Ascending aorta (tissue), 2 donors: ENCODE results near the gene CNNM3. TPM values are rescaled to one million over a fixed set of nuclear protein-coding genes. Genes with fewer than 3 reads are reported as not detected.

Experiments used
- DNase-seq, 2 donors: peaks; one replicate each; pipeline ENCODE4 v3.0.0-alpha.2; 2019; ENCODE audit warnings: low spot score in 2 of 2
- H3K27ac ChIP-seq, 2 donors: fragments of 200-600 bp; sonication (generic); one replicate each; pipeline ENCODE4 v1.5.1; 2016 to 2017; ENCODE audit warnings: mild to moderate bottlenecking in 1 of 2
- H3K27me3 ChIP-seq: fragments of 200-600 bp; sonication (generic); one replicate; pipeline ENCODE4 v1.5.1; 2017
- H3K36me3 ChIP-seq, 2 donors: fragments of 200-600 bp; sonication (generic); one replicate each; pipeline ENCODE4 v1.5.1; 2016
- H3K4me1 ChIP-seq, 2 donors: fragments of 200-600 bp; sonication (generic); one replicate each; pipeline ENCODE4 v1.5.1; 2016 to 2017; ENCODE audit warnings: mild to moderate bottlenecking in 1 of 2
- H3K4me3 ChIP-seq, 2 donors: fragments of 200-600 bp; sonication (generic); one replicate each; pipeline ENCODE4 v1.5.1; 2016 to 2017; ENCODE audit warnings: mild to moderate bottlenecking in 1 of 2
- H3K9me3 ChIP-seq, 2 donors: fragments of 200-600 bp; sonication (generic); one replicate each; pipeline ENCODE4 v1.5.1; 2016
- CTCF ChIP-seq, 3 experiments: fragments of 200-600 bp in 2 of 3; fragments of 450-650 bp in 1 of 3; sonication (generic) in 2 of 3; IDR thresholded peaks; one replicate each; pipeline ENCODE4 v1.5.1; 2016 to 2019; ENCODE audit warnings: antibody characterized with exemption in 3 of 3, mild to moderate bottlenecking in 1 of 3, moderate library complexity in 1 of 3
- intact Hi-C: fragments of 100-400 bp; cut with DNase I; formaldehyde crosslinking; loops from one replicate; pipeline ENCODE4 v1.15.1; 2023
- total RNA-seq: library from RNA; depleted of rRNA; stranded (reverse); fragments of >200 nt; gene quantifications from one replicate; pipeline ENCODE4 v1.1.0, GENCODE V29; 2016

The CNNM3 gene
- total RNA-seq, 1 donor from 2014 or later, result 24.5 TPM

GRCh38 chr2:96870626-96871255 lies 54.7 kb downstream of the CNNM3 start:
- Histone ChIP-seq H3K4me1 (peaks cover 18 to 42% of the 10 kb centered on the region in 2 donors), H3K9me3 (no peaks in the 10 kb centered on the region), H3K4me3 (peak overlapping the region; percentile 88 to 98), H3K36me3 (peaks cover 17% of the 10 kb centered on the region in 2 donors), H3K27me3 (no peaks in the 10 kb centered on the region), H3K27ac (peak overlapping the region; percentile 96 to 99)
- TF ChIP-seq CTCF (IDR thresholded peaks at IDR 0.05), result no peak
- DNase-seq, result no peak
- intact Hi-C loops, result loop anchor here (2.0 to 10.0 kb wide), 2 partner anchors 16 to 606 kb away; partner anchors contain the start of genes CIAO1 and TMEM127

GRCh38 chr2:96872591-96873349 lies 56.7 kb downstream of the CNNM3 start:
- H3K4me1 ChIP-seq, result peaks cover 7 to 24% of the 10 kb centered on the region in 2 donors
- intact Hi-C loops, result loop anchor here (10.0 kb wide), 1 partner anchor 608 kb away; the partner anchor contains the start of genes CIAO1 and TMEM127
- peak overlapping the region; percentile 58 to 61 for H3K27ac ChIP-seq
- no peaks in the 10 kb centered on the region for H3K27me3 ChIP-seq
- no peak overlapping the region for H3K4me3 ChIP-seq
- H3K36me3 ChIP-seq, result no peaks in the 10 kb centered on the region
- TF ChIP-seq CTCF (IDR thresholded peaks at IDR 0.05), result no peak
- no peaks in the 10 kb centered on the region for H3K9me3 ChIP-seq
- DNase-seq, result no peak

GRCh38 chr2:96873651-96874096 lies 57.6 kb downstream of the CNNM3 start:
- no peaks in the 10 kb centered on the region for H3K27me3 ChIP-seq
- H3K4me3 ChIP-seq, result no peak overlapping the region
- H3K9me3 ChIP-seq, result no peaks in the 10 kb centered on the region
- TF ChIP-seq CTCF (IDR thresholded peaks at IDR 0.05), result peak in 1 of 3 experiments; percentile 12
- H3K36me3 ChIP-seq, result no peaks in the 10 kb centered on the region
- DNase-seq, result peak in 1 of 2 donors; percentile 86
- intact Hi-C loops, result loop anchor here (10.0 kb wide), 1 partner anchor 609 kb away; the partner anchor contains the start of genes CIAO1 and TMEM127
- H3K4me1 ChIP-seq, result peaks cover 2 to 19% of the 10 kb centered on the region in 2 donors
- peak overlapping the region; percentile 58 to 61 for H3K27ac ChIP-seq

- H3K36me3 ChIP-seq, result no peaks in the 10 kb centered on the region
- DNase-seq, result no peak
- no peaks in the 10 kb centered on the region for H3K9me3 ChIP-seq
- no peak for TF ChIP-seq CTCF (IDR thresholded peaks at IDR 0.05)
- peaks cover 2 to 19% of the 10 kb centered on the region in 2 donors for H3K4me1 ChIP-seq
- peak overlapping the region; percentile 58 to 61 for H3K27ac ChIP-seq
- no peak overlapping the region for H3K4me3 ChIP-seq
- intact Hi-C loops, result loop anchor here (10.0 kb wide), 1 partner anchor 610 kb away; the partner anchor contains the start of genes CIAO1 and TMEM127
- no peaks in the 10 kb centered on the region for H3K27me3 ChIP-seq
Observed at GRCh38 chr2:96874198-96874831, 58.2 kb downstream of the CNNM3 start.

GRCh38 chr2:96875498-96876268 lies 59.6 kb downstream of the CNNM3 start:
- Histone ChIP-seq H3K9me3 (no peaks in the 10 kb centered on the region), H3K4me3 (no peak overlapping the region), H3K27me3 (no peaks in the 10 kb centered on the region), H3K36me3 (no peaks in the 10 kb centered on the region), H3K4me1 (peaks cover 2 to 16% of the 10 kb centered on the region in 2 donors), H3K27ac (no peak overlapping the region)
- TF ChIP-seq CTCF (IDR thresholded peaks at IDR 0.05), result no peak
- intact Hi-C loops, result loop anchor here (10.0 kb wide), 1 partner anchor 611 kb away; the partner anchor contains the start of genes CIAO1 and TMEM127
- DNase-seq, result no peak
